Osteoblast (primary cell): ENCODE results near the gene PPM1L. TPM values are rescaled to one million over a fixed set of nuclear protein-coding genes. Genes with fewer than 3 reads are reported as not detected.
"Not testable (repeated sequence)": the region's sequence is repeated elsewhere in the genome, so short reads cannot be mapped to it uniquely, and the experiment has no call there.

Experiments used
- DNase-seq: peaks from one replicate; pipeline ENCODE4 v3.0.0; 2011; ENCODE audit warnings: low spot score, mixed read lengths; ENCODE audit not compliant: insufficient read length; ENCODE audit errors: missing footprints
- H2AFZ ChIP-seq: 2 replicates; pipeline ENCODE4 v1.6.0; 2011; ENCODE audit warnings: mild to moderate bottlenecking, low read length
- H3K27ac ChIP-seq: 2 replicates; pipeline ENCODE4 v1.5.1; 2011; ENCODE audit warnings: mild to moderate bottlenecking, low read depth, low read length, moderate library complexity
- H3K27me3 ChIP-seq: 2 replicates; pipeline ENCODE4 v1.6.0; 2012; ENCODE audit warnings: mild to moderate bottlenecking, control low read depth, inconsistent platforms, low read length, moderate library complexity; ENCODE audit not compliant: insufficient read depth
- H3K36me3 ChIP-seq: 2 replicates; pipeline ENCODE4 v1.5.1; 2011; ENCODE audit warnings: mild to moderate bottlenecking, low read length, control low read depth, moderate library complexity; ENCODE audit not compliant: insufficient read depth
- H3K4me1 ChIP-seq: 2 replicates; pipeline ENCODE4 v1.5.1; 2011; ENCODE audit warnings: mild to moderate bottlenecking, low read length, control low read depth, moderate library complexity; ENCODE audit not compliant: insufficient read depth
- H3K4me2 ChIP-seq: 2 replicates; pipeline ENCODE4 v1.6.0; 2011; ENCODE audit warnings: mild to moderate bottlenecking, low read length; ENCODE audit not compliant: insufficient read depth
- H3K4me3 ChIP-seq: fragments of 200-600 bp; sonication (generic); 3 replicates; pipeline ENCODE4 v1.5.1; 2012; ENCODE audit warnings: mild to moderate bottlenecking, low read length, inconsistent platforms; ENCODE audit not compliant: insufficient read depth
- H3K79me2 ChIP-seq: 2 replicates; pipeline ENCODE4 v1.6.0; 2012; ENCODE audit warnings: mild to moderate bottlenecking, low read length, control low read depth, inconsistent platforms; ENCODE audit not compliant: insufficient read depth
- H3K9me3 ChIP-seq: 2 replicates; pipeline ENCODE4 v1.5.1; 2011; ENCODE audit warnings: low read depth, low read length, control low read depth
- H4K20me1 ChIP-seq: 2 replicates; pipeline ENCODE4 v1.6.0; 2012; ENCODE audit warnings: mild to moderate bottlenecking, low read length, control low read depth; ENCODE audit not compliant: insufficient read depth
- total RNA-seq: library from RNA; depleted of rRNA; stranded (reverse); fragments of >200 nt; gene quantifications from 2 replicates; pipeline ENCODE4 v1.2.3, GENCODE V29; 2012
- TF ChIP-seq, protein P1 (sequence below): IDR thresholded peaks from 2 replicates; pipeline ENCODE4 v1.5.1; 2011; ENCODE audit warnings: mild to moderate bottlenecking, low read depth, low read length, moderate library complexity; ENCODE audit errors: extremely low read depth

PPM1L gene
- total RNA-seq, 1 donor, result 4.3 TPM

DNA sequence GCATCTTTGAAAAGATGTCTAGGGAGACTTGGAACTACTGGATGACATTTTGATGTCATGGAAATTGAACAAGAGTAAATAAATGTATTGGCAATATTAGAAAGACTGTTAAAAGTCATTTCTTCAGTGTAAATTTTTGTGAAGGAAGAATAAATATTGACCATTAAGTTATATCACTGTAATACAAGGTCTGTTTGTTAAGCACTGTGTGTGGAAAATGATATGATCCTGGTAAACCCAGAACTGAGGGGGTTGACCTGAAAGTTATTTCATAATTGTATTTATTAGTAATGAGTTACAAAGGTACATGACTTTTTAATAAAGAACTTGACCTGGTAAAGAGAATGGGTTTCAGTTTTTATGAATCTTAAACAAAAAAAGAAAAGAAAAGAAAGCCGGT lies 242.6 kb downstream of the PPM1L start:
- no peak overlapping the region for H3K27ac ChIP-seq
- TF ChIP-seq, protein P1, sequence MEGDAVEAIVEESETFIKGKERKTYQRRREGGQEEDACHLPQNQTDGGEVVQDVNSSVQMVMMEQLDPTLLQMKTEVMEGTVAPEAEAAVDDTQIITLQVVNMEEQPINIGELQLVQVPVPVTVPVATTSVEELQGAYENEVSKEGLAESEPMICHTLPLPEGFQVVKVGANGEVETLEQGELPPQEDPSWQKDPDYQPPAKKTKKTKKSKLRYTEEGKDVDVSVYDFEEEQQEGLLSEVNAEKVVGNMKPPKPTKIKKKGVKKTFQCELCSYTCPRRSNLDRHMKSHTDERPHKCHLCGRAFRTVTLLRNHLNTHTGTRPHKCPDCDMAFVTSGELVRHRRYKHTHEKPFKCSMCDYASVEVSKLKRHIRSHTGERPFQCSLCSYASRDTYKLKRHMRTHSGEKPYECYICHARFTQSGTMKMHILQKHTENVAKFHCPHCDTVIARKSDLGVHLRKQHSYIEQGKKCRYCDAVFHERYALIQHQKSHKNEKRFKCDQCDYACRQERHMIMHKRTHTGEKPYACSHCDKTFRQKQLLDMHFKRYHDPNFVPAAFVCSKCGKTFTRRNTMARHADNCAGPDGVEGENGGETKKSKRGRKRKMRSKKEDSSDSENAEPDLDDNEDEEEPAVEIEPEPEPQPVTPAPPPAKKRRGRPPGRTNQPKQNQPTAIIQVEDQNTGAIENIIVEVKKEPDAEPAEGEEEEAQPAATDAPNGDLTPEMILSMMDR, result no peak
- H2AFZ ChIP-seq, result no peak overlapping the region
- no peaks in the 10 kb centered on the region for H4K20me1 ChIP-seq
- no peak overlapping the region for H3K4me2 ChIP-seq
- no peaks in the 10 kb centered on the region for H3K4me1 ChIP-seq
- H3K4me3 ChIP-seq, result no peak overlapping the region
- no peaks in the 10 kb centered on the region for H3K79me2 ChIP-seq
- DNase-seq, result no peak
- no peaks in the 10 kb centered on the region for H3K9me3 ChIP-seq
- H3K27me3 ChIP-seq, result no peaks in the 10 kb centered on the region
- H3K36me3 ChIP-seq, result no peaks in the 10 kb centered on the region

DNA sequence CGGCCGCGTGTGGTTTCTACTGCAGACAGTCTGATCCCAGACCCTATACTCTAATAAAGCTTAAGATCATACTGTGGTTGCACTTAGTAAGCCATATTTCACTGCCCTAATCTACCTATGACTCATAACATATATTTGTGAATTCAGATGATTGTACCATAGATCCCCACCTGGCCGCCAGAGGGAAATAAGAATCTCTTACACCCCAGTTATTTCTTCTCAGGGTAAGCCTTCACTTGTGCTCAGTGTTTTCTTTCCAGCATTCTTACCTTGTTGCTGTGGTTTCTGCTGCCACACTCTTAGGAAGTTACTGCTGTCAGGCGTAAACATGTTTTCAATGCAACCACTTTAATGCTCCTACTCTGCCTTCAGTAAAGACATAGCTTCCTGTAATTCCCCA lies 243.2 kb downstream of the PPM1L start:
- no peak overlapping the region for H3K4me2 ChIP-seq
- H3K4me3 ChIP-seq, result no peak overlapping the region
- no peak for DNase-seq
- H3K36me3 ChIP-seq, result no peaks in the 10 kb centered on the region
- no peak overlapping the region for H3K27ac ChIP-seq
- H3K79me2 ChIP-seq, result no peaks in the 10 kb centered on the region
- no peak overlapping the region for H2AFZ ChIP-seq
- TF ChIP-seq, protein P1, result no peak
- H3K27me3 ChIP-seq, result no peaks in the 10 kb centered on the region
- no peaks in the 10 kb centered on the region for H3K9me3 ChIP-seq
- no peaks in the 10 kb centered on the region for H4K20me1 ChIP-seq
- no peaks in the 10 kb centered on the region for H3K4me1 ChIP-seq

DNA sequence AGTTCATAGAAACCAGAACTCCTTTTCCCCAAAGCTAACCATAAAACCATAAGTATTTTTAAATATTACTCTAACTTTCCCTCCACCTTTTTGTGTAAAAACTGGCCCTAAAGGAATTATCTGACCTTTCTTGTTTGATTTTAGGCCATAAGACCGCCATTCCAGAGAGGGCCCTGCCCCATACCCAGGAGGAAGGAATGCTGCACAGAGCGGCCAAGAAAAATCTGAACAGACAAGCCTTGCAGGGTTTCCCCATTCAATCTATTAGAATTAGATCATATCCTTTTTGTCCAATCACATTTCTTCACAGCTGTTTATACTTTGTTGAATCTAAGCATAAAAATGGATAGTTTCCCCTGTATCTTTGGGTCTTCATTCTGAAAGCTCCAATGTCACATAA lies 252.1 kb downstream of the PPM1L start:
- TF ChIP-seq, protein P1, result no peak
- H4K20me1 ChIP-seq, result no peaks in the 10 kb centered on the region
- no peak overlapping the region for H2AFZ ChIP-seq
- no peaks in the 10 kb centered on the region for H3K79me2 ChIP-seq
- DNase-seq, result no peak
- H3K4me2 ChIP-seq, result no peak overlapping the region
- no peak overlapping the region for H3K27ac ChIP-seq
- no peaks in the 10 kb centered on the region for H3K9me3 ChIP-seq
- no peaks in the 10 kb centered on the region for H3K36me3 ChIP-seq
- no peaks in the 10 kb centered on the region for H3K27me3 ChIP-seq
- H3K4me3 ChIP-seq, result no peak overlapping the region
- H3K4me1 ChIP-seq, result no peaks in the 10 kb centered on the region

DNA sequence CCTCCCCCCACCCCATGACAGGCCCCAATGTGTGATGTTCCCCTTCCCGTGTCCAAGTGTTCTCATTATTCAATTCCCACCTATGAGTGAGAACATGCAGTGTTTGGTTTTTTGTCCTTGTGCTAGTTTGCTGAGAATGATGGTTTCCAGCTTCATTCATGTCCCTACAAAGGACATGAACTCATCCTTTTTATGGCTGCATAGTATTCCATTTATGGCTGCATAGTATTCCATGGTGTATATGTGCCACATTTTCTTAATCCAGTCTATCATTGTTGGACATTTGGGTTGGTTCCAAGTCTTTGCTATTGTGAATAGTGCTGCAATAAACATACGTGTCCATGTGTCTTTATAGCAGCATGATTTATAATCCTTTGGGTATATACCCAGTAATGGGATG lies 254.1 kb downstream of the PPM1L start:
- not testable (repeated sequence) for DNase-seq

More for the DNA sequence above, 254.1 kb downstream of the PPM1L start:
- H4K20me1 ChIP-seq, H3K79me2 ChIP-seq, H3K4me1 ChIP-seq, H3K27me3 ChIP-seq, H3K27ac ChIP-seq, H3K4me3 ChIP-seq, H3K36me3 ChIP-seq, H3K4me2 ChIP-seq, H3K9me3 ChIP-seq, H2AFZ ChIP-seq: not testable (repeated sequence)
